Kidney (tissue), 22 donors: ENCODE results near the gene CTNND2. TPM values are rescaled to one million over a fixed set of nuclear protein-coding genes. Genes with fewer than 3 reads are reported as not detected.

Source experiments
- DNase-seq, 5 donors: peaks; one replicate each; pipeline ENCODE4 v3.0.0-alpha.2; 2013 to 2020
- FAIRE-seq: peaks from 2 replicates; lab custom pipeline; 2012; peaks lifted over from hg19 to GRCh38; lab: Jason Lieb, UNC
- H3K27ac ChIP-seq, 2 donors: one replicate each; pipeline ENCODE4 v1.7.0; 2013; ENCODE audit warnings: low read depth in 2 of 2, low read length in 2 of 2, inconsistent platforms in 1 of 2
- H3K27me3 ChIP-seq: one replicate; pipeline ENCODE4 v1.7.1; 2013; ENCODE audit warnings: low read length, inconsistent platforms; ENCODE audit not compliant: control insufficient read depth, insufficient read depth
- H3K36me3 ChIP-seq, 3 donors: one replicate each; pipeline versions ENCODE4 v1.7.0 to v1.7.1; 2013; ENCODE audit warnings: low read length in 3 of 3, control low read depth in 1 of 3, inconsistent platforms in 1 of 3; ENCODE audit not compliant: insufficient read depth in 3 of 3, control insufficient read depth in 2 of 3
- H3K4me1 ChIP-seq, 3 donors: one replicate each; pipeline versions ENCODE4 v1.7.0 to v1.7.1; 2013; ENCODE audit warnings: low read length in 3 of 3, inconsistent platforms in 1 of 3, low read depth in 1 of 3; ENCODE audit not compliant: control insufficient read depth in 2 of 3, insufficient read depth in 2 of 3
- H3K4me3 ChIP-seq, 3 donors: one replicate each; pipeline versions ENCODE4 v1.7.0 to v1.8.1; 2013; ENCODE audit warnings: low read length in 3 of 3, control low read depth in 1 of 3, inconsistent platforms in 1 of 3
- H3K9ac ChIP-seq, 3 donors: one replicate each; pipeline versions ENCODE4 v1.7.0 to v1.7.1; 2013; ENCODE audit warnings: low read length in 3 of 3, control low read depth in 1 of 3, inconsistent platforms in 1 of 3
- H3K9me3 ChIP-seq, 3 donors: one replicate each; pipeline versions ENCODE4 v1.7.0 to v1.7.1; 2013; ENCODE audit warnings: low read length in 3 of 3, control low read depth in 1 of 3, inconsistent platforms in 1 of 3; ENCODE audit not compliant: control insufficient read depth in 2 of 3, insufficient read depth in 1 of 3
- intact Hi-C: fragments of 100-400 bp; cut with DNase I; formaldehyde crosslinking; loops from one replicate; pipeline ENCODE4 v1.11.1; 2022
- long read RNA-seq, 10 donors: library from polyadenylated mRNA in 1 of 10; unstranded in 1 of 10; transcript quantifications; one replicate each; pipeline ENCODE4 v2.0.0 and lab custom pipeline, GENCODE V29; 2021 to 2026
- polyA plus RNA-seq: library from polyadenylated mRNA; stranded (reverse); fragments of 350-450 nt; fragmentation: Illumina TruSeq; extraction: RNeasy Lipid Tissue Mini Kit (QIAGEN cat#74804); gene quantifications from one replicate; pipeline ENCODE4 v1.2.3, GENCODE V29; 2014; ENCODE audit warnings: low read depth, low replicate concordance; ENCODE audit not compliant: insufficient read depth
- total RNA-seq: library from RNA; stranded (reverse); fragmentation: NEBNext Ultra II Directional; extraction: Animal tissue kit (Norgen Biotek cat#: 25700); gene quantifications from one replicate; pipeline ENCODE4 v1.2.1, GENCODE V29; 2021
- TF ChIP-seq, protein P1 (sequence below): IDR thresholded peaks from 3 replicates; pipeline ENCODE4 v1.5.1; 2012; ENCODE audit warnings: mild to moderate bottlenecking, moderate library complexity, borderline replicate concordance; ENCODE audit not compliant: insufficient read depth; ENCODE audit errors: extremely low read depth
- donor health status: control.
- donor health status: control.
- donor health status: control.
- donor health status: control.
- donor health status: control.
- donor health status: DM: yes; HTN: yes; CAD: no.
- donor health status: Normal renal cell carcinoma (clear cell type).

CTNND2 gene, protein sequence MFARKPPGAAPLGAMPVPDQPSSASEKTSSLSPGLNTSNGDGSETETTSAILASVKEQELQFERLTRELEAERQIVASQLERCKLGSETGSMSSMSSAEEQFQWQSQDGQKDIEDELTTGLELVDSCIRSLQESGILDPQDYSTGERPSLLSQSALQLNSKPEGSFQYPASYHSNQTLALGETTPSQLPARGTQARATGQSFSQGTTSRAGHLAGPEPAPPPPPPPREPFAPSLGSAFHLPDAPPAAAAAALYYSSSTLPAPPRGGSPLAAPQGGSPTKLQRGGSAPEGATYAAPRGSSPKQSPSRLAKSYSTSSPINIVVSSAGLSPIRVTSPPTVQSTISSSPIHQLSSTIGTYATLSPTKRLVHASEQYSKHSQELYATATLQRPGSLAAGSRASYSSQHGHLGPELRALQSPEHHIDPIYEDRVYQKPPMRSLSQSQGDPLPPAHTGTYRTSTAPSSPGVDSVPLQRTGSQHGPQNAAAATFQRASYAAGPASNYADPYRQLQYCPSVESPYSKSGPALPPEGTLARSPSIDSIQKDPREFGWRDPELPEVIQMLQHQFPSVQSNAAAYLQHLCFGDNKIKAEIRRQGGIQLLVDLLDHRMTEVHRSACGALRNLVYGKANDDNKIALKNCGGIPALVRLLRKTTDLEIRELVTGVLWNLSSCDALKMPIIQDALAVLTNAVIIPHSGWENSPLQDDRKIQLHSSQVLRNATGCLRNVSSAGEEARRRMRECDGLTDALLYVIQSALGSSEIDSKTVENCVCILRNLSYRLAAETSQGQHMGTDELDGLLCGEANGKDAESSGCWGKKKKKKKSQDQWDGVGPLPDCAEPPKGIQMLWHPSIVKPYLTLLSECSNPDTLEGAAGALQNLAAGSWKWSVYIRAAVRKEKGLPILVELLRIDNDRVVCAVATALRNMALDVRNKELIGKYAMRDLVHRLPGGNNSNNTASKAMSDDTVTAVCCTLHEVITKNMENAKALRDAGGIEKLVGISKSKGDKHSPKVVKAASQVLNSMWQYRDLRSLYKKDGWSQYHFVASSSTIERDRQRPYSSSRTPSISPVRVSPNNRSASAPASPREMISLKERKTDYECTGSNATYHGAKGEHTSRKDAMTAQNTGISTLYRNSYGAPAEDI (N-terminal part only)
- total RNA-seq (0.79 TPM), polyA plus RNA-seq (0.15 TPM)
- long read RNA-seq, donor 1: 0 reads
- long read RNA-seq, donor 2: 0 reads
- long read RNA-seq, donor 3: 0 reads
- long read RNA-seq, donor 4: 0 reads
- long read RNA-seq, donor 5: 0 reads
- long read RNA-seq, donor 6: 0 reads
- long read RNA-seq, donor 7, partial matches to known transcripts: 1 of 1 reads
- long read RNA-seq, donor 7, other reads (novel, unspliced or antisense): 0 of 1 reads
- long read RNA-seq, donor 8: 0 reads
- long read RNA-seq, donor 9: 0 reads
- long read RNA-seq, donor 10: 0 reads

DNA sequence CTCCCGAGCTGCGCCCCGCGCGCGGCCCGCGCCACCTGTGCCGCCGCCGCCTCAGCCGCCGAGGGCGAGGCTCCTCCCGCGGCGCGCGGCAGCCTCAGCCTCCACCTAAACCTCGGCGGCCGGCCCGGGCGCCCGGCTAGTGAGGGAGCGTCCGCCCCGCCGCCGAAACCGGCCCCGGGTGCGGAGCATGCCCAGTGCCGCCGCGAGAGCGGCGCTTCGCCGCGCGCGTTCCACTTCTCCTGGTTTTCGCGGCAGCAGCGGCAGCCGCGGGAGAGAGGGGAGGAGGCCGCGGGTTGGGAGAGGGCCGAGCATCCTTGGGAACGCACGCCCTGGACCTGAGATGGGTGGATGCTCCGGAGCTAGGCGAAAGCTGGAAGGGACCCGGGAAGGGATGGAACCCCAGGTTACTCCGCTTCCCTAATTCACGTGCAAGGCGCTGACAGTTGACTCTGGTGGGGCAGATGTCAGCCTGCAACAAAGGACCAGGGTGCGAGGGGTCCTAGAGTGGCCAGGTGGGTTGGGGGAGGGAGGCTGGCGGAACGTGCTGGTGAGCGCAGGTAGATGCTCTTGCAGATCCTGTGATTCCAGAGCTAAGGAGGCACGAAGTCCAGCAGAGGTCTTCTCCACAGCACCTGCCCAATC lies at the start of gene CTNND2:
Gene CTNND2, minus strand, starts transcription at position 182 of the 642 bp plus-strand sequence. CDS start 593 bp downstream, outside the sequence.
- intact Hi-C loops: no loop called here
- H3K36me3 ChIP-seq: no peaks in the 10 kb centered on the region
- peaks cover 13% of the 10 kb centered on the region for H3K27me3 ChIP-seq
- no peak for FAIRE-seq
- TF ChIP-seq, protein P1, sequence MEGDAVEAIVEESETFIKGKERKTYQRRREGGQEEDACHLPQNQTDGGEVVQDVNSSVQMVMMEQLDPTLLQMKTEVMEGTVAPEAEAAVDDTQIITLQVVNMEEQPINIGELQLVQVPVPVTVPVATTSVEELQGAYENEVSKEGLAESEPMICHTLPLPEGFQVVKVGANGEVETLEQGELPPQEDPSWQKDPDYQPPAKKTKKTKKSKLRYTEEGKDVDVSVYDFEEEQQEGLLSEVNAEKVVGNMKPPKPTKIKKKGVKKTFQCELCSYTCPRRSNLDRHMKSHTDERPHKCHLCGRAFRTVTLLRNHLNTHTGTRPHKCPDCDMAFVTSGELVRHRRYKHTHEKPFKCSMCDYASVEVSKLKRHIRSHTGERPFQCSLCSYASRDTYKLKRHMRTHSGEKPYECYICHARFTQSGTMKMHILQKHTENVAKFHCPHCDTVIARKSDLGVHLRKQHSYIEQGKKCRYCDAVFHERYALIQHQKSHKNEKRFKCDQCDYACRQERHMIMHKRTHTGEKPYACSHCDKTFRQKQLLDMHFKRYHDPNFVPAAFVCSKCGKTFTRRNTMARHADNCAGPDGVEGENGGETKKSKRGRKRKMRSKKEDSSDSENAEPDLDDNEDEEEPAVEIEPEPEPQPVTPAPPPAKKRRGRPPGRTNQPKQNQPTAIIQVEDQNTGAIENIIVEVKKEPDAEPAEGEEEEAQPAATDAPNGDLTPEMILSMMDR: no peak
- H3K9me3 ChIP-seq: no peaks in the 10 kb centered on the region
- no peak within 1 kb of the TSS for H3K4me3 ChIP-seq
- no peak within 1 kb of the TSS for H3K27ac ChIP-seq
- peak in 4 of 5 donors; percentile 88 to 93 (median 90) for DNase-seq
- H3K9ac ChIP-seq: no peak within 1 kb of the TSS
- H3K4me1 ChIP-seq: no peaks in the 10 kb centered on the region

DNA sequence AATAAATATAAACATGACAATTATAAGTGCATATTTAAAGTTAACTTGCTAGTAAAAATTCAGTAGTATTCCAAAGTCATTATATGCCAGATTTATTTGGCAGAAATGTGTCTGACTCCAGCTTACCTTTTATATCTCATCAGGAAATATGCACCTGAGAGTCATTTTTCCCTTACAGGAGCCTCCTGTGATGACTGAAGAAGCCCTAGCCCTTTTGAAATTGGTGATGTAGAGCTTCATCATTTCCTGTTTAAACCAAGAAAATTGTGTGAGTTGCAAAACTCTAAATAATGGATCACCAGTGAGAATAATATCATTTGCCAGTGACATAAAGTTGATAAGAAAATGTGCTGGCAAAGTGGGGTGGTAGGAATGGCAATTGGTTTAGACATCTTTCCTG lies 42.1 kb upstream of the CTNND2 start:
- FAIRE-seq (no peak), DNase-seq (no peak)
- H3K36me3 ChIP-seq: no peaks in the 10 kb centered on the region
- no peaks in the 10 kb centered on the region for H3K9me3 ChIP-seq
- TF ChIP-seq, protein P1: no peak
- H3K4me1 ChIP-seq: no peaks in the 10 kb centered on the region
- H3K27me3 ChIP-seq: no peaks in the 10 kb centered on the region
- no peak overlapping the region for H3K27ac ChIP-seq
- intact Hi-C loops: no loop called here
- no peak overlapping the region for H3K9ac ChIP-seq
- no peak overlapping the region for H3K4me3 ChIP-seq

DNA sequence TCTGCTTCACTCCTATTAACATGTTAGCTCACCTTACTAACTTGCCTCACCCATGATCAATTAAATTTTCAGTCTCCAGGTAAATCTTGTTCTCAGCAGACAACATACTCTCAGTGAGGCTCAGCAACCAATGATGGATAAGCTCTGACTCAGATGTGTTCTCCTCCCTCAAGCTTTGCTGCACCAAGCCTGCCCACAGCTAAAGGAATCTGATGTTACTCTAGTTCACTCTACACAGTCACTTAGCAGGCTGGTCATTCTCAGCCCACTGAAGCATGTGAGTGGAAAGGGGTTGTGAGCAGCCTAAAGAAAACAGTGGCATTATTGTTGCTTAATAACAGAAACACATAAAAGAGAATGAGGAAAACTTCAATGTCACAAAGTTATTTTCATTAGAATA lies 37.3 kb upstream of the CTNND2 start:
- Histone ChIP-seq H3K4me3 (no peak overlapping the region), H3K4me1 (no peaks in the 10 kb centered on the region), H3K9me3 (peaks cover 0 to 3% (median 0%) of the 10 kb centered on the region in 3 donors), H3K36me3 (no peaks in the 10 kb centered on the region), H3K27ac (no peak overlapping the region), H3K9ac (no peak overlapping the region), H3K27me3 (no peaks in the 10 kb centered on the region)
- TF ChIP-seq, protein P1: no peak
- no peak for FAIRE-seq
- intact Hi-C loops: no loop called here
- peak in 3 of 5 donors; percentile 16 to 31 (median 22) for DNase-seq
